K562 (cell line): Measurements from ENCODE around the gene EEF2K. TPM values are rescaled to one million over a fixed set of nuclear protein-coding genes. Genes with fewer than 3 reads are reported as not detected.
A peak's percentile ranks its signal among the peaks of the same experiment; 100 is the strongest.

Source experiments
- MBD2 ChIP-seq: sonication (generic); IDR thresholded peaks from 2 replicates; pipeline ENCODE4 v1.6.1; 2016; ENCODE audit warnings: low read depth, borderline replicate concordance
- MCM5 ChIP-seq: fragments of 450-650 bp; IDR thresholded peaks from 2 replicates; pipeline ENCODE4 v1.6.1; 2016; ENCODE audit warnings: low read depth
- NFE2L1 ChIP-seq: fragments of 450-650 bp; IDR thresholded peaks from 2 replicates; pipeline ENCODE4 v1.6.1; 2016; ENCODE audit warnings: missing genetic modification characterization, low read depth, mild to moderate bottlenecking, missing compliant biosample characterization, moderate library complexity, borderline replicate concordance
- NR3C1 ChIP-seq: sonication (generic); formaldehyde crosslinking; IDR thresholded peaks from 2 replicates; pipeline ENCODE4 v1.8.1; 2022; ENCODE audit warnings: missing genetic modification reagents
- SMC3 ChIP-seq: conservative IDR thresholded peaks from 2 replicates; pipeline ENCODE4 v1.6.1; 2011; ENCODE audit warnings: low read depth, low read length, improper control_type of control experiment; ENCODE audit not compliant: insufficient read depth
- polyA plus RNA-seq, 8 experiments: library from polyadenylated mRNA; depleted of rRNA in 4 of 8; stranded (reverse) in 5 of 8; unstranded in 3 of 8; fragments of >200 nt; fragmentation: Nextera tagmentation in 2 of 8; fragmentation: Illumina TruSeq in 1 of 8; extraction: Ambion mirVana in 2 of 8; extraction: Trizol in 1 of 8; gene quantifications; 2 replicates each; pipeline versions ENCODE4 v1.2.1 to v1.2.3, GENCODE V29; 2011 to 2014; ENCODE audit warnings: inconsistent platforms in 1 of 8, missing spikeins in 1 of 8
- total RNA-seq, 7 experiments: library from RNA; depleted of rRNA in 6 of 7; stranded (reverse); fragments of >200 nt in 6 of 7; fragmentation: Illumina TruSeq in 2 of 7; extraction: Trizol in 2 of 7; gene quantifications; 2 replicates each; pipeline versions ENCODE4 v1.2.1 to v1.2.3, GENCODE V29; 2011 to 2021; ENCODE audit warnings: low replicate concordance in 1 of 7
- TF ChIP-seq, protein P1 (sequence below): fragments of 200-600 bp; sonication (generic); IDR thresholded peaks from one replicate; pipeline ENCODE4 v1.6.1; 2012; ENCODE audit warnings: mild to moderate bottlenecking, low read depth, low read length, inconsistent platforms
- TF ChIP-seq, protein P2 (sequence below): fragments of 150-350 bp; conservative IDR thresholded peaks from 2 replicates; pipeline ENCODE4 v1.6.1; 2014; ENCODE audit warnings: low read length
- TF ChIP-seq, protein P3 (sequence below): fragments of 450-650 bp; formaldehyde crosslinking; IDR thresholded peaks from 2 replicates; pipeline ENCODE4 v1.4.0; 2020; ENCODE audit warnings: mild to moderate bottlenecking, moderate library complexity

The EEF2K gene
- total and polyA plus RNA-seq, 9 of the 15 experiments (the other 6 are each of a cell fraction or from before 2014, with no cell fraction given): 3.0 to 35.2 (median 12.2) TPM

GRCh38 chr16:22297114-22297870 lies 91.2 kb downstream of the EEF2K start, which contains the start of gene POLR3E (continued):
- TF ChIP-seq, protein P1, sequence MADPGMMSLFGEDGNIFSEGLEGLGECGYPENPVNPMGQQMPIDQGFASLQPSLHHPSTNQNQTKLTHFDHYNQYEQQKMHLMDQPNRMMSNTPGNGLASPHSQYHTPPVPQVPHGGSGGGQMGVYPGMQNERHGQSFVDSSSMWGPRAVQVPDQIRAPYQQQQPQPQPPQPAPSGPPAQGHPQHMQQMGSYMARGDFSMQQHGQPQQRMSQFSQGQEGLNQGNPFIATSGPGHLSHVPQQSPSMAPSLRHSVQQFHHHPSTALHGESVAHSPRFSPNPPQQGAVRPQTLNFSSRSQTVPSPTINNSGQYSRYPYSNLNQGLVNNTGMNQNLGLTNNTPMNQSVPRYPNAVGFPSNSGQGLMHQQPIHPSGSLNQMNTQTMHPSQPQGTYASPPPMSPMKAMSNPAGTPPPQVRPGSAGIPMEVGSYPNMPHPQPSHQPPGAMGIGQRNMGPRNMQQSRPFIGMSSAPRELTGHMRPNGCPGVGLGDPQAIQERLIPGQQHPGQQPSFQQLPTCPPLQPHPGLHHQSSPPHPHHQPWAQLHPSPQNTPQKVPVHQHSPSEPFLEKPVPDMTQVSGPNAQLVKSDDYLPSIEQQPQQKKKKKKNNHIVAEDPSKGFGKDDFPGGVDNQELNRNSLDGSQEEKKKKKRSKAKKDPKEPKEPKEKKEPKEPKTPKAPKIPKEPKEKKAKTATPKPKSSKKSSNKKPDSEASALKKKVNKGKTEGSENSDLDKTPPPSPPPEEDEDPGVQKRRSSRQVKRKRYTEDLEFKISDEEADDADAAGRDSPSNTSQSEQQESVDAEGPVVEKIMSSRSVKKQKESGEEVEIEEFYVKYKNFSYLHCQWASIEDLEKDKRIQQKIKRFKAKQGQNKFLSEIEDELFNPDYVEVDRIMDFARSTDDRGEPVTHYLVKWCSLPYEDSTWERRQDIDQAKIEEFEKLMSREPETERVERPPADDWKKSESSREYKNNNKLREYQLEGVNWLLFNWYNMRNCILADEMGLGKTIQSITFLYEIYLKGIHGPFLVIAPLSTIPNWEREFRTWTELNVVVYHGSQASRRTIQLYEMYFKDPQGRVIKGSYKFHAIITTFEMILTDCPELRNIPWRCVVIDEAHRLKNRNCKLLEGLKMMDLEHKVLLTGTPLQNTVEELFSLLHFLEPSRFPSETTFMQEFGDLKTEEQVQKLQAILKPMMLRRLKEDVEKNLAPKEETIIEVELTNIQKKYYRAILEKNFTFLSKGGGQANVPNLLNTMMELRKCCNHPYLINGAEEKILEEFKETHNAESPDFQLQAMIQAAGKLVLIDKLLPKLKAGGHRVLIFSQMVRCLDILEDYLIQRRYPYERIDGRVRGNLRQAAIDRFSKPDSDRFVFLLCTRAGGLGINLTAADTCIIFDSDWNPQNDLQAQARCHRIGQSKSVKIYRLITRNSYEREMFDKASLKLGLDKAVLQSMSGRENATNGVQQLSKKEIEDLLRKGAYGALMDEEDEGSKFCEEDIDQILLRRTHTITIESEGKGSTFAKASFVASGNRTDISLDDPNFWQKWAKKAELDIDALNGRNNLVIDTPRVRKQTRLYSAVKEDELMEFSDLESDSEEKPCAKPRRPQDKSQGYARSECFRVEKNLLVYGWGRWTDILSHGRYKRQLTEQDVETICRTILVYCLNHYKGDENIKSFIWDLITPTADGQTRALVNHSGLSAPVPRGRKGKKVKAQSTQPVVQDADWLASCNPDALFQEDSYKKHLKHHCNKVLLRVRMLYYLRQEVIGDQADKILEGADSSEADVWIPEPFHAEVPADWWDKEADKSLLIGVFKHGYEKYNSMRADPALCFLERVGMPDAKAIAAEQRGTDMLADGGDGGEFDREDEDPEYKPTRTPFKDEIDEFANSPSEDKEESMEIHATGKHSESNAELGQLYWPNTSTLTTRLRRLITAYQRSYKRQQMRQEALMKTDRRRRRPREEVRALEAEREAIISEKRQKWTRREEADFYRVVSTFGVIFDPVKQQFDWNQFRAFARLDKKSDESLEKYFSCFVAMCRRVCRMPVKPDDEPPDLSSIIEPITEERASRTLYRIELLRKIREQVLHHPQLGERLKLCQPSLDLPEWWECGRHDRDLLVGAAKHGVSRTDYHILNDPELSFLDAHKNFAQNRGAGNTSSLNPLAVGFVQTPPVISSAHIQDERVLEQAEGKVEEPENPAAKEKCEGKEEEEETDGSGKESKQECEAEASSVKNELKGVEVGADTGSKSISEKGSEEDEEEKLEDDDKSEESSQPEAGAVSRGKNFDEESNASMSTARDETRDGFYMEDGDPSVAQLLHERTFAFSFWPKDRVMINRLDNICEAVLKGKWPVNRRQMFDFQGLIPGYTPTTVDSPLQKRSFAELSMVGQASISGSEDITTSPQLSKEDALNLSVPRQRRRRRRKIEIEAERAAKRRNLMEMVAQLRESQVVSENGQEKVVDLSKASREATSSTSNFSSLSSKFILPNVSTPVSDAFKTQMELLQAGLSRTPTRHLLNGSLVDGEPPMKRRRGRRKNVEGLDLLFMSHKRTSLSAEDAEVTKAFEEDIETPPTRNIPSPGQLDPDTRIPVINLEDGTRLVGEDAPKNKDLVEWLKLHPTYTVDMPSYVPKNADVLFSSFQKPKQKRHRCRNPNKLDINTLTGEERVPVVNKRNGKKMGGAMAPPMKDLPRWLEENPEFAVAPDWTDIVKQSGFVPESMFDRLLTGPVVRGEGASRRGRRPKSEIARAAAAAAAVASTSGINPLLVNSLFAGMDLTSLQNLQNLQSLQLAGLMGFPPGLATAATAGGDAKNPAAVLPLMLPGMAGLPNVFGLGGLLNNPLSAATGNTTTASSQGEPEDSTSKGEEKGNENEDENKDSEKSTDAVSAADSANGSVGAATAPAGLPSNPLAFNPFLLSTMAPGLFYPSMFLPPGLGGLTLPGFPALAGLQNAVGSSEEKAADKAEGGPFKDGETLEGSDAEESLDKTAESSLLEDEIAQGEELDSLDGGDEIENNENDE: no peak
- TF ChIP-seq, protein P2, sequence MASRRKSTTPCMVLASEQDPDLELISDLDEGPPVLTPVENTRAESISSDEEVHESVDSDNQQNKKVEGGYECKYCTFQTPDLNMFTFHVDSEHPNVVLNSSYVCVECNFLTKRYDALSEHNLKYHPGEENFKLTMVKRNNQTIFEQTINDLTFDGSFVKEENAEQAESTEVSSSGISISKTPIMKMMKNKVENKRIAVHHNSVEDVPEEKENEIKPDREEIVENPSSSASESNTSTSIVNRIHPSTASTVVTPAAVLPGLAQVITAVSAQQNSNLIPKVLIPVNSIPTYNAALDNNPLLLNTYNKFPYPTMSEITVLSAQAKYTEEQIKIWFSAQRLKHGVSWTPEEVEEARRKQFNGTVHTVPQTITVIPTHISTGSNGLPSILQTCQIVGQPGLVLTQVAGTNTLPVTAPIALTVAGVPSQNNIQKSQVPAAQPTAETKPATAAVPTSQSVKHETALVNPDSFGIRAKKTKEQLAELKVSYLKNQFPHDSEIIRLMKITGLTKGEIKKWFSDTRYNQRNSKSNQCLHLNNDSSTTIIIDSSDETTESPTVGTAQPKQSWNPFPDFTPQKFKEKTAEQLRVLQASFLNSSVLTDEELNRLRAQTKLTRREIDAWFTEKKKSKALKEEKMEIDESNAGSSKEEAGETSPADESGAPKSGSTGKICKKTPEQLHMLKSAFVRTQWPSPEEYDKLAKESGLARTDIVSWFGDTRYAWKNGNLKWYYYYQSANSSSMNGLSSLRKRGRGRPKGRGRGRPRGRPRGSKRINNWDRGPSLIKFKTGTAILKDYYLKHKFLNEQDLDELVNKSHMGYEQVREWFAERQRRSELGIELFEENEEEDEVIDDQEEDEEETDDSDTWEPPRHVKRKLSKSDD: 0 out of 2 replicates have a peak, but pooled peaks have one; percentile 62
- TF ChIP-seq MBD2 (no peak; the same call in 1 of the 2 replicates), SMC3 (peak; percentile 92), MCM5 (no peak), NFE2L1 (tag) (no peak), NR3C1 (CRISPR knock-in tag) (peak; percentile 86)
- TF ChIP-seq, protein P3, sequence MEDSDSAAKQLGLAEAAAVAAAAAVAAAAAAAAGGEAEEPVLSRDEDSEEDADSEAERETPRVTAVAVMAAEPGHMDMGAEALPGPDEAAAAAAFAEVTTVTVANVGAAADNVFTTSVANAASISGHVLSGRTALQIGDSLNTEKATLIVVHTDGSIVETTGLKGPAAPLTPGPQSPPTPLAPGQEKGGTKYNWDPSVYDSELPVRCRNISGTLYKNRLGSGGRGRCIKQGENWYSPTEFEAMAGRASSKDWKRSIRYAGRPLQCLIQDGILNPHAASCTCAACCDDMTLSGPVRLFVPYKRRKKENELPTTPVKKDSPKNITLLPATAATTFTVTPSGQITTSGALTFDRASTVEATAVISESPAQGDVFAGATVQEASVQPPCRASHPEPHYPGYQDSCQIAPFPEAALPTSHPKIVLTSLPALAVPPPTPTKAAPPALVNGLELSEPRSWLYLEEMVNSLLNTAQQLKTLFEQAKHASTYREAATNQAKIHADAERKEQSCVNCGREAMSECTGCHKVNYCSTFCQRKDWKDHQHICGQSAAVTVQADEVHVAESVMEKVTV: peak; percentile 99
